Suprapubic skin (tissue), 4 donors: ENCODE results near the gene DMXL1.

Experiments used
- POLR2A ChIP-seq, 2 donors: fragments of 450-650 bp; IDR thresholded peaks; one replicate each; pipeline ENCODE4 v1.6.1; 2017; ENCODE audit warnings: antibody characterized with exemption in 2 of 2, mild to moderate bottlenecking in 2 of 2, moderate library complexity in 2 of 2
- POLR2AphosphoS5 ChIP-seq, 3 donors: sonication (generic); formaldehyde crosslinking; IDR thresholded peaks; one replicate each; pipeline ENCODE4 v1.6.1; 2017; ENCODE audit warnings: antibody characterized with exemption in 3 of 3
- TF ChIP-seq, protein P1 (sequence below), 2 donors: fragments of 200-600 bp in 1 of 2; fragments of 450-650 bp in 1 of 2; sonication (generic) in 1 of 2; IDR thresholded peaks; one replicate each; pipeline ENCODE4 v1.5.1; 2016 to 2019; ENCODE audit warnings: antibody characterized with exemption in 2 of 2, mild to moderate bottlenecking in 1 of 2, moderate library complexity in 1 of 2

DNA sequence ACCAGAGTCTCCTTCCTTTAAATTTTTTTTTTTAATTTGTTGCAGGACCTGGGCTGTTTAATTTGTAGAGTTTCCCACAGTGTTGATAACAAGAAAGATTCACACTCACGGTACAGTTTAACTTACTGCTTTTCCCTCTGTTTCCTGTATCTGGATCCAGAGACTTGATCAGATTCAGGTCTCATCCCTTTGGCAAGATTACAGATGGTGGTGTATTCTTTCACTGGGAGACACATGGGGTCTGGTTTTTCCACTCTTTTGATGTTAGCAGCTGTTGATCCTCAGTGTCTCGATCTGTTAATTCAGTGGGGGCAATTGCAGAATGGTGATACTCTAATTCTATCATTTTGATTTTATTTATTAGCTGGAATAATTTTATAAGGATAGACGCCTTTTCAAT is 209.5 kb downstream of the DMXL1 start:
- TF ChIP-seq POLR2AphosphoS5 (IDR thresholded peaks at IDR 0.05), result no peak
- TF ChIP-seq, protein P1, sequence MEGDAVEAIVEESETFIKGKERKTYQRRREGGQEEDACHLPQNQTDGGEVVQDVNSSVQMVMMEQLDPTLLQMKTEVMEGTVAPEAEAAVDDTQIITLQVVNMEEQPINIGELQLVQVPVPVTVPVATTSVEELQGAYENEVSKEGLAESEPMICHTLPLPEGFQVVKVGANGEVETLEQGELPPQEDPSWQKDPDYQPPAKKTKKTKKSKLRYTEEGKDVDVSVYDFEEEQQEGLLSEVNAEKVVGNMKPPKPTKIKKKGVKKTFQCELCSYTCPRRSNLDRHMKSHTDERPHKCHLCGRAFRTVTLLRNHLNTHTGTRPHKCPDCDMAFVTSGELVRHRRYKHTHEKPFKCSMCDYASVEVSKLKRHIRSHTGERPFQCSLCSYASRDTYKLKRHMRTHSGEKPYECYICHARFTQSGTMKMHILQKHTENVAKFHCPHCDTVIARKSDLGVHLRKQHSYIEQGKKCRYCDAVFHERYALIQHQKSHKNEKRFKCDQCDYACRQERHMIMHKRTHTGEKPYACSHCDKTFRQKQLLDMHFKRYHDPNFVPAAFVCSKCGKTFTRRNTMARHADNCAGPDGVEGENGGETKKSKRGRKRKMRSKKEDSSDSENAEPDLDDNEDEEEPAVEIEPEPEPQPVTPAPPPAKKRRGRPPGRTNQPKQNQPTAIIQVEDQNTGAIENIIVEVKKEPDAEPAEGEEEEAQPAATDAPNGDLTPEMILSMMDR (IDR thresholded peaks at IDR 0.05), result no peak
- TF ChIP-seq POLR2A (IDR thresholded peaks at IDR 0.05), result no peak
